Activated CD4-positive, CD25-positive, alpha-beta regulatory T cell treated with anti-CD3 and anti-CD28 coated beads, Interleukin-2, amount 50 U/mL, for 16 hours (primary cell): ENCODE data around the gene CTNNBL1.
"Not testable (repeated sequence)": the region's sequence is repeated elsewhere in the genome, so short reads cannot be mapped to it uniquely, and the experiment has no call there.

Experiments
- DNase-seq: peaks from one replicate; pipeline ENCODE4 v3.0.0-alpha.2; 2020; ENCODE audit warnings: low read depth, low spot score

CTNNBL1 gene

DNA sequence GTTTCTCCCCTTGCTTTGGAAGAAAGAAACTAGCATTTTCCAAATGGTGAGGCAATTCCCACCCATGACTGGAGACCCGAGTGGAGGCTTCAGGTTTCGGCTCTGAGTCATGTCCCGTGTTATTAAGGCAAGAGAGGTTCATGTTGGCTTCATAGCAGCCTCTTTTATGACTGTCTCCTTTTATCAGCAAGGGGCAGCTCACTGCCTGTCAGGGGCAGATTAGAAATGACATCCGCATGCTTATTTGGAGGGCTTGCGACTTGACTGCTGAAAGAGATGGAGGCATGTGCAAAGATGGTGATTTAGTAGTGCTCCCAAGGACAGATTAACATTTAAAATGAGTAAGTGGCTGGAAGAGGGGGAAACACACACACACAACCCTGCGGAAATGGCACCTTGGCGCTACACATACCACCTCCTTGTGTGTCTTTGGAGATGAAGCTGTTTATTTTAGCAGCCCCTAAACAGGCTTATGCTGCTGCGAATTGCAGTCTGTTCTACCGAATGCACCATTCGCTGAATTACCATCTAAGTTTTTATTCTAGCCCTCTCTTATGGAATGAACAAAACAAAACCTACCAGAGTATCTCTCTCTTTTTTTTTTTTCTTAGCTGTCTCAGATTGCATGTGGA, 157.0 kb downstream of the CTNNBL1 start:
- no peak for DNase-seq

DNA sequence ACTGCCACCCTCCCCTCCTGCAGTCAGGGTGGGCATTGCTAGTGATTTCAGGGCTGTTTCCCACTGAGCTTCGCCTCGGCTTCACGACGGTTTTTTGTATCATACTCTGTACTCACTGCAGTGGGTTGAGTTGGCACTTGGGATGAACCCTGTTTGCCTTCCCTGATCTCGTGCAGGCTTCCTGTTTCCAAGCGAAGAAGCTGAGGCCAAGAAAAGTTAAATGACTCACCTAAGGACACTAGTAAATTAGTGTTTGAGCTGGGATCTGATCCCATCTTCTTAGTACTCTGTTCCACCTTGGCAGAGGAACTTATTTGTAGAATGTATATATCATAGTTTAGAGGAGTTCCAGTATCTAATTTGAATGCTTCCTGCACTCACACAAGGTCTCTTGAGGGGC, 158.8 kb downstream of the CTNNBL1 start:
- no peak for DNase-seq

DNA sequence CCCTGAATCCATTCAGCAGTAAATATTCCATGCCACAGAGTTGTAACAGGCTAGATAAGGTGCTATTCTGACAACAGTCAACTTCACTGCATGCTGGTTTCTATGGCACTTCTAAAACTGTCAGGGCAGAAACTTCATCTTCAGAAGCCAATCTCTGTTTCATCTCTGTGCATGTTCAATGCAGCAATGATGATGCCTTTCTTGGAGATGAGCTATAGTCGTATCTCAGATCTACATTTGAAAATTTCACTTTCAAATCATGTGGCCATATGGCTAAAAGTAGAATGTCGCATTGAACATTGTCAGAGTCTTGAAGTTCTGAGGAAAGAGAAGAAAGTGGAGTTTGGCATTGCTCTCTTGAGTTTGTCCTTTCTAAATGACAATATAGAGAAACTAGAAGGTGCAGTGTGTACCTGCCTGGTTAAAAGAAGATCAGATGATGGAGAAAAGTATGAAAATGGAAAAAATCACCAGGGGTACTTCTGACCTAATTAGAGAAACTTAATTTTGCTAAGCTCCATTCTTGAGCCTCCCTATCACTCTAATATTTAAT, 160.1 kb downstream of the CTNNBL1 start:
- no peak for DNase-seq

DNA sequence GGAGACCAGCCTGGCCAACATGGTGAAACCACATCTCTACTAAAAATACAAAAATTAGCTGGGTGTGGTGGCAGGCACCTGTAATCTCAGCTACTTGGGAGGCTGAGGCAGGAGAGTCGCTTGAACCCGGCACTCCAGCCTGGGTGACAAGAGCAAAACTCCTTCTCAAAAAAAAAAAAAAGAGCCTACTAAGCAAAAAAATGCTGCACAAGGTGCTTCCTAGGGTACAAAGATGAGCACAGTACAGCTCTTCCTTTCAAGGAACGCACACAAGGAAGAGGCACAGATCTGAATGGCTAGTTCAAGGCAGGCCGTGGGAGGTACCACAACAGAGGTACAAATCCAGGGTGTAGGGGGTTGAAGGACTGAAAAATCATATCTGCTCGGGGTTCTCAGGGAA, 162.2 kb downstream of the CTNNBL1 start:
- DNase-seq: not testable (repeated sequence)

DNA sequence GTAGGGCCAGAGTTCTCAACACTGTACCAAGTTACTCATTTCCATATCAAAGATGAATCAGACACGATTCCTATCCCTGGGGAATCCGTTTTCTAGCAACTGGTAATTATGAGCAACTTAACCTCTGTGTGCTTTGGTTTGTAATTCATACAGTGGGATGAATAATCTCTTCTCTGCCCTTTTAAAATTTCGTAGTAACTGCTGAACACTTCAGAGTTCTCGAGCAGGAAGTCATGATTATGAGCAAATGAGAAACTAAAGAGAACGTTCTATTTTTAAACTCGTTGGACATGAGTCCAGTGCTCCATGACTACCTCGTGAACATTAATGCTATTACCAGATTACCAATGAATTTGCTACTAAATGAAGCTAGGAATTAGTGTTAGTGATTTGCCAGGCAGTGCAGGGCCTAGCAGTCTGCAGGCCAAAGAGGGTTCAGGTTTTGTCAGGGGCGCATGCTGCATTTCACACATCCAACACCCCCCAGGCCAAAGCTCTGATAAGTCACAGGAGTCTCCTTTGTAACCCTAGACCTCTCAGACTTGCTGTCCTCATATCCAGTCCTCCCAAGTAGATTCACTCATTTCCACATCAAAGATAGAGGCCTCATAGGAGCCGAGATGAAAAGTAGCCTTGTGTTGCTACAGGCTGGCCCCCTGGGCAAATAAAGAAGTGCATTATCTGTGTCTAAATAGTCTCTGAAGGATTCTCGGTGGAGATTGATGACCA, 163.3 kb downstream of the CTNNBL1 start:
- no peak for DNase-seq

DNA sequence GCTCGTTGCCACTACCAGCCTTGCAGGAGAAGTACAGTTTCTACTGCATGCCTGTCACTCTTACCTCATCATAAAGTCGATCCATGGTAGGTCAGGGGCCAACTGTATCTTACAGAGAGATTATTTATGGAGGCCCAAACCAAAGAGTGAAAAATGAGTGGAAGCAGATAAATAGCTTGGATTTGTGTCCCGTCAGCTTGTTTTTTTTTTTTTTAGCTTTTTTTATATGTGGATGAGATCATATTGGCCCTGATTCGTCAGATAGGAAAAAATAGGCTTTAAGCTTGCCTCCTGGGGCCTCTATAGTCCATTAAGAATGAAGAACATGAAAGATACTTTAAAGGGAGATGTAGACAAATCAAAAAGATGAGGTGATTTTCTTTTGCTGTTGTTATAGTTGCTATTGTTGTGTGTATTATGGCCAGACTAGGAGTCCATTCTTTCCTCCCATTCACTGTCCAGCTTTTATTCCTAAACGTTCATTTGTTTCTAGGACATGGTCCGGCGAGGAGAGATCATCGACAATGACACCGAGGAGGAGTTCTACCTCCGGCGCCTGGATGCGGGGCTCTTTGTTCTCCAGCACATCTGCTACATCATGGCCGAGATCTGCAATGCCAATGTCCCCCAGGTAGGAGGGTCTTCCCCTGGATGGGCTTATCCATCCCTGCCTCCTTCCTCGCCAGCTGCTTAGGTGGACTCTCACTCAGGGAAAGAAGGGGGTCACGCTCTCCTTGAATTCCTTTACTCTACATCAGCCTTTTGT, 165.8 kb downstream of the CTNNBL1 start:
- DNase-seq: no peak

DNA sequence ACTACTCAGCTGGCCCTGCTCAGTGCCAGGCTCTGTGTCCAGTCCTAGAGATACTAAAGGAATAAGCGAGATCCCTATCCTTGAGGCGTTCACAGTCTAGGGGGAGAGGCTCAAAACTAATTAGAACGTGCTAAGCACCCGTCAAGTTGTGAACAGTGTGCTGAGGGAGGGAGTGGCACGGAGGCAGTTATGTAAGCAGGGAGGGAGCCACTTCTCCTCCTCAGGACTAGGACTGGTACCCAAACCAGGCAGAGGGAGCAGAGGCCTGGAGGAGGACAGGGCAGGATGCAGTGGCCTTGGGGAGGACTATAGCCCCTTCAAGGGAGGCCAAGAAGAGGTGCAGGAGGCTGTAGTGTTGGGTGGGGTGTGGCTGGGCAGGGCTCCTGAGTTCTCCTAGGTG, 169.5 kb downstream of the CTNNBL1 start:
- no peak for DNase-seq

DNA sequence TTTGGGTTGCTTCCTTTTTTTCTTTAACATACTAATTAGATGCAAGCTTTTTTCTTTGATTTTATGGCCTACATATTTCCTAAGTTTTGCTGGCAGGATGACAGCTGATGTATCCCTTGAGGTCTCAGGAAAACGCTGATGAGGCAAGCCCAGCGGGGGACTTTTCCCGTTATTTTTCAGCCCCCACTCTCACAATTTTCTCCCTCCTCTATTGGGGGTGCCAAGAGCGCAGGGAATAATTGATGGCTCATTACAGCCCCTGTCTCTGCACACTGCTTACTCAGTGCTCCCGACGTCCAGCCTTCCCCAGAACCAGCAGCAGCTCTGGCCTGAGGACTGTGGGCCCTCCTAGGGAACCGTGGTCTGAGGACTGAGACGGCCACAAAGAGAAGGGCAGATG, 170.5 kb downstream of the CTNNBL1 start:
- no peak for DNase-seq

DNA sequence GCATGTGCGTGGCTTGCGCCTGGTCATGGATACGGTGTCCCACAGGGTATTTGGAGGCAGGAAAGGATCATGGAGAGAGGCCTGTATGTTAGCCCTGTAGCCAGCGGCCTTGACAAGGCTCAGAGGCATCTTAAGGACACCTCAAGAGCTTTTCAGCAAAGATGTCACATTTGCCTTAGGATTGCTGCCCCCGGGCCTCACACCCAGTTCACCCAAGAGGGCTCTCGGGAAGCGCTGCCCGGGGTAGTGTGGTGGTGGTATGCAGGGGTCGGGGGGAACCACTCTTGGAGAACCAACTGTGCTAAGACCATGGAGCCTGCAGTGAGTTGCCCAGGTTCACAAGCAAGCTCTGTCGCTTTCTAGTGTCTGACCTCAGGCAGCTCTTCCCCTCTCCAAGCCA, 172.2 kb downstream of the CTNNBL1 start:
- DNase-seq: no peak

DNA sequence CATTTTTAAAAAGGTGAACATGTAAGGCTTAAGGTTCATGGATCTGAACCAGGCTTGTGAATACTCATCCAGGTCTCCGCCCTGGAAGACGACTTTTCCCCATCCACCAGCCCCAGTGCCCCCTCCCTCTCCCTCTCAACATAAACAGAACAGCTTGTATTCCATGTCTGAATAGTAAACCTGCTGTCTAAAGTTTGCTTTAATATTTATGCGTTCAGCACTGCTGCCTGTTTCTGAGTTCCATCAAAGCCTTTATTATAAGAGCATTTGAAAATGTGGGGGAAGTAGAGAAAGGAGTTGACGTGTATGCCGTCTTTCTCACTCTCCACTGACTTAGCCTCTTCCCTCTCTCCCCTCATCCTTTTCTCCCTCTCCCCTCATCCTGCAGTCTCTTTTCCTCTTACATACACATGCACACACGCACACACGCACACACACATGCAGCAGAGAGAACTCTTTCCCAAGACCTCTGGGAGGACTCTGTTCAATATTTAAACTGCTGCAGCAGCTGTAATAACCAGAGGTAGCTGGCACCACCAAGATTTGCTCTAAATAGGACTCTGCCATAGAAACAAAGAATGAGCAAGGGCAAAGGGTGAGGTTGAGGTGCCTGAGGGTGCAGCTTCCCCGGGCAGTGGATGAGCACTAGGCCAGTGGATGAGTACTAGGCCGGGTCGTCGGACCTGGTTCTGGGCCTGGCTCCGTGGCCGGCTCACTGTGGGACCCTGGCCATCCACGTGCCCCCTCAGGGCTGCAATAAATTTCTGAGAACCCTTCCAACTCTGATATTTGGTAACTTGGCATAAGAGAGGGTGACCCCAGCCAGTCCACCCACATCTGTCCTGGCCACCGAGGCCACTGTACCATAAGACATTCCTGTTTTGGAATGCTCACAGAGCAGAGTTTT, 173.7 kb downstream of the CTNNBL1 start:
- no peak for DNase-seq

DNA sequence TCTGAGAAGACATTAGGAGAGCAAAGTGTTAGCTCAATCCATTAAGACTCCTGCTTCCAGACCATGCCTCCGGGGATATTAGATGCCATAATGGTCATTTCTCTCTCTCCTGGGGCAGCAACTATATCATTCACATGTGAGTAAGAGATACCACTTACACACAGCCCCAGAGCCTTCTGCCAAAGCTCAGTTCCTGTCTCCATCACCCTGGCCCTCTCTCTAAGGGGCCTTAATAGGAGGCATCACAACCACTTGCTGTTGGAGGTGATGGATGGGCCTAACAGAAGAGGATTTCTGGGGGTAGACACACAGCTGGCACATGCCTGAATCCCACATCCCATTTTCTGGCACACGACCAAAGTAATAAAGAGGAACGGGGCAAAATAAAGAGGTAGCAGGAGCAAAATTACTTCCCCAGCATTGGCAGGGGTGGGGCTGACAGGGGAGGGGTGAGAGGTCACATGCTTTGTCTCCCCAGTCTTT, 175.1 kb downstream of the CTNNBL1 start:
- DNase-seq: no peak

DNA sequence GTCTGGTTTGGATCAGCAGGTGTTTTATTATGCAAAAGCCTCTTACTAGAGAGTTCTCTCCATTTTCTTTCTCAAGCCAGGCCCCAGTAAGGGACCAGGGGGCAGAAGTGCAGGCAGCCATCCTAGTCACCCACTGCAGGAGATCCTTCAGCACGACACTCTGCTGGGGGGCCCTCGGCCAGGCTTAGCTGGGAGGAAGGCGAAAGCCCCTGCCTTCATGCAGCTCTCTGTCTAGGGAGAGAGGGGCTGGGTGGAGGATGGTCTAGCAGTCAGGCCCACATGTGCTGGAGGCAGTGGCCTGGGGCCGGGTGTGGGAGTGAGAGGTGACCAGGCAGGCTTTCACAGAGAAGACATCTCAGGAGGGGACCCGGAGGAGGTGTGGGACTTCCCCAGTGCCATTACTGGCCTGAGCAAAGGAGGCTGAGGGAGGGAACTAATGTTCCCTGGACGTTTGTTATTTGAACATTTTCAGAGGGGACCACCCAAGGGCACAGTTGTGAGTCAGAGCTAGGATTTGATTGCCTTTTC, 175.6 kb downstream of the CTNNBL1 start:
- no peak for DNase-seq

DNA sequence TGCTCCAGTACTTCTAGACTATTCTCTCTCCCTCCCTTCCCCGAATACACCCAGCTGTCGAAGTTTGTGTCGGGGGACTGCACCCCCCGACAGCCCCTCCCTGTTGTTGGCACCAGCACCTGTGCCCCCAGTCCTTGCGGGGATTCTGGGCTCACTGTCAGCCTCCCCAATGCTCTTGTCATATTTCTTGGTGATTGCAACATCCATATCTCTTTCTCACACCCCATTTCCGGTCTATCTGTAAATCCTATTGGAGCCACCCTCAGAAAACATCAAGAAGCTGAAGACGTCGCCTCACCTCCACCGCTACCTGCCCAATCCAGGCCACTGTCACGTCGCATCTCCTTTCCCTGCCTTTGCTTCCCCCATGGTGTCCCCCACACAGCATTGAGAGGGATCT, 176.5 kb downstream of the CTNNBL1 start:
- no peak for DNase-seq

DNA sequence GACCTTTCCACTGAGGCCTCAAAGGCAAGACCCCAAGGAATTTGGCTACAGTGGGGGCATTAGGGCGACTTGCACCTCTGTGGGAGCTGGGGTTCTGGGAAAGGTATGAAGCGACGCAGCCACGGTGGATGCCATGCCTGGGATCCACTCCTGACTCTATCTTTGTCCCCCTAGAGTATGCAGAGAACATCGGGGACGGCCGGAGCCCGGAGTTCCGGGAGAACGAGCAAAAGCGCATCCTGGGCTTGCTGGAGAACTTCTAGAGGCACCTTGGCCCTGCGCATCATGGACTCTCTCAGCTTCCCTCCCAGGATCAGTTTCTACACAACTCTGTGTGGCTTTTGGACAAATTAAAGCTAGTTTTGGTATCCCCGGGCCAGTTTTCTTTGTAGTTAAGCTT, 177.9 kb downstream of the CTNNBL1 start:
- no peak for DNase-seq

DNA sequence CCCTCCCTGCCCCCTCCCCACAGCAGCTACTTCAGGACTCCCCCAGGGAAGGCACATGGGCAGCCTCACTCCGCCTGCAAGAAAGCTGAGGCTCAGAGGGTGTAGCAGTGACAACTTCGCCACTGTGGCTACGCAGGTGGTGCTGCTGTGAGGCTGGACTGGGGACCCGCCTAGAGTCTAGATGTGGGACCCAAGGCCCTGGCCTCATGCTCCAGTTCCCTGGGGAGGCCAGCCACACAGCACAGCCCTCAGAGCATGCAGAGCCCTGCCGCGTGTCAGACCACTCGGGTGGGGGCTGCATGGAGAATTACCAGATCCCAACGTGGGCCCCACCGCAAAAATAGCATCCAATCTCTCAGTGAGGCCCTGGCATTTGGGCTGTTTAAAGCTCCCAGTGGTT, 178.3 kb downstream of the CTNNBL1 start:
- DNase-seq: no peak

DNA sequence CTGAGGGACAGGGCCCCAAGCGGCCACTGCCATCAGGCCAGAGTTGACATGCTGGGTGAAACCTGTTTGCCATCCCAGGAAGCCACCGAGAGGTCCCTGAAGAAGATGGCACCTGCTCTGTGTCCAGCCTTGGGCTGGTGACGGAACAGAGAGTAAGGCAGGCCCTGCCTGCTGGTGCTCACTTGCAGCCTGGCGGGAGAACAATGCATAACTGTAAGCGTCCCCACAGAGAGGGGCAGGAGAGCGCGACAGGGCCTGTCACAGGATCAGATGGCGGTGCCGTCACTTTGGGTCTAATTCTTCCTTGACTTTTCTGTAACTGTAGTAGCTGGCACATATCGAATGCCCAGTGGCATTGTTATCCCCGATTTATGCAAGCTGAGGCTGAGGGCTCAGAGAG, 180.1 kb downstream of the CTNNBL1 start:
- DNase-seq: no peak

DNA sequence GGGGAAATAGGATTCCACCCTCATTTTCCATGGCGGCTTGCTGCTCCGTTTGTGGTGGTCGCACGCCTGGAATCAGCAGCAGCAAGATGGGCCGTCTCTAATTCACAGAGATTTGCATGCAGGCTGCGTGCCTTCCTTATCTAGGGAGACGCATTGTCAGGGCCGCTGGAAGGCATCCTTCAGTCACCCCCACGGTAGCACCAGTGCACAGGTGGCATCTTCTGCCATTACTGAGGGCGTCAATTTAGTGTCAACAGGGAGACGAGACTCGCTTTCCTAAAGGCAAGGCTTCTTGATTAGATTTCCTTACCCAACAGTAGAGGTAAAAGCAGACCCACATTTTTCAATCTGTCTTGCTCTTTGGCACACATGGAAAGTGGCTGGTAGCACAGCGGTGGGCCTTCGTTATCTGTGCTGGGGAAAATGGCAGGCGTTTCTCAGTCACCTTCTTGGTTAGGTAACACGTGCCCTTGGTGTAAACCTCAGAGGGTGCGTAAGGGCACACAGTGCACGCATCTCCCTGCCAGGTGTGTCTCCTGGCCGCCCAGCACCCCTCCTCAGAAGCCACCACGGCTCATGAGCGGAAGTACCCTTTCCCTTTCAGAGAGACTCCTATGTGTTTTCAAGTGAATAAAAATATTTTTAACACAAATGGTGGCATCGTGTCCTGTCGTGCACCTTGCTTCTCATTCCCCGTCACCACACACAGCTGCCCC, 181.8 kb downstream of the CTNNBL1 start:
- no peak for DNase-seq

DNA sequence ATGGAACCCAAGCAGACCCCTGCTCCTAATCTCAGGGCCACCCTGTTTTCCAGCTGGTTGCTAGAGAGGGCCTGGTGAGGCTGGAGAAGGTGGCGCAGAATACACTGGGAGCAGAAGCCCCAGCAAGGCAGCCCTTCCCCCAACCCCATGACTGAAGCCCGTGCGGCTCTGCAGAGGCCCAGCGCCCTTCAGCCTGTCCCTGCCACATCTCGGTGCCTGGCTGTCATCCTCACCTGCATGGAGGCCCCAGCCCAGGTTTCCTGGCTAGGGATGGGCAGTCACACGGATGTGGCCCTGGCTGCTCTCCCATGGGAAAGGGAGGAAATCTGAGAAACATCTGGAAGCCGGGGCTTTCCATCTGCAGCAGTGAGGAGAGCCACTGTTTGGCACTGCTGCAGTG, 183.0 kb downstream of the CTNNBL1 start:
- no peak for DNase-seq

DNA sequence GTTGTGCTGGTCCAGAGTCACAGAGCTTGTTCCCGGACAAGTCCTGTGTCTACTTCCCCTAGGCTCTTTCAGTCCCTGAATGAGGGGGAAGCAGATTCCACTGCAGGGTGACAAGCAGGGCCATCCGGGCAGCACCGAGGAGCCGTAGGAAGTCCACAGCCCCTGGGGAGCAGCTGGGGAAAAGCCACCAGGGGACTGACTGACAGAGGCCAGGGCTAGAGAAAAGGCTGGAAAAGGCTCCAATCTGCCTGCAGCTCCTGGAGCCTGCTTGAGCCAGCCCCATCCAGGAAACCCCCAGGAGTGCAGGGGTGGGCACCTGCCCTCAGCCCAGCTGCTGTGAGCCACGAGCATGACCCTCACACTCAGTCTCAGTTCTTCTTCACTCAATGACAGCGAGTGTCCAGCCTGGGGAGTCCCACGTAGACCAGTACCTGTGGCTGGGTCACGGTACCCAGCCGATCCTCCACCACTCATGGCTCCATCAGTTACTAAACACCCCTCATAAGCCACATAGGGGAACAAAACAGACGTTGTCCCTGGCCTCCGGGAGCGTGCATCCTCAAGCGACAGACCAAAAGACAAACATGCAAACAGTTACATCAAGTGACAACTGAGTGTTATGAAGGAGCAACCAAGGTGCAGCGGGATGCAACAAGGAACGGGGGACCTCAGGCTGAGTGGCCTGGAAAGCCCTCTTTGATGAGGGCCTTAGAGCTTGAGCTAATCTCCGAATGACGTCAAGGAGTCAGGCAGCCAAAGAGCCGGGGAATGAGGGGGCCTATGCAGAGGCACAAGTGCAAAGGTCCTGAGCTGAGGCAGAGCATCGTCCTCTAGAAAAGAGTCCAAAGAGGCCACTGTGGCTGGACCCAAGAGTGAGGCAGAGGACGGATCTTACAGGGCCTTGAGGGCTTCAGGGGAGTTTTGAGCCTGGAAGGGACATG, 184.3 kb downstream of the CTNNBL1 start:
- no peak for DNase-seq
